Stimulated activated CD4-positive, alpha-beta T cell treated with anti-CD3 and anti-CD28 coated beads, Interleukin-15, amount 100 ng/mL, for 1 hour (primary cell): ENCODE data around the gene PPP1R3F.
"Not testable (repeated sequence)": the region's sequence is repeated elsewhere in the genome, so short reads cannot be mapped to it uniquely, and the experiment has no call there.

Source experiments
- DNase-seq, 2 donors: peaks; one replicate each; pipeline ENCODE4 v3.0.0-alpha.2; 2020; ENCODE audit warnings: low read depth in 1 of 2, low spot score in 1 of 2

PPP1R3F gene

GRCh38 chrX:49308604-49309269 is 39.1 kb downstream of the PPP1R3F start:
- DNase-seq = no peak

- no peak for DNase-seq
Observed at GRCh38 chrX:49309401-49309981, 39.9 kb downstream of the PPP1R3F start.

GRCh38 chrX:49310371-49310770 is 40.8 kb downstream of the PPP1R3F start:
- no peak for DNase-seq

- no peak for DNase-seq
Observed at GRCh38 chrX:49312176-49312575, 42.6 kb downstream of the PPP1R3F start.

GRCh38 chrX:49316085-49316484 is 46.5 kb downstream of the PPP1R3F start:
- DNase-seq = no peak

GRCh38 chrX:49321737-49322136 is 52.1 kb downstream of the PPP1R3F start, which contains the start of gene GAGE12J:
Gene GAGE12J (plus strand): TSS chrX:49322037. CDS start chrX:49323194, 1,157 bp downstream.
- DNase-seq = not testable (repeated sequence)

- not testable (repeated sequence) for DNase-seq
Observed at GRCh38 chrX:49322266-49322665, 52.7 kb downstream of the PPP1R3F start.

- DNase-seq = not testable (repeated sequence)
Observed at GRCh38 chrX:49323735-49324134, 54.1 kb downstream of the PPP1R3F start.

GRCh38 chrX:49330421-49330820 is 60.8 kb downstream of the PPP1R3F start:
- not testable (repeated sequence) for DNase-seq

- DNase-seq = not testable (repeated sequence)
Observed at GRCh38 chrX:49331282-49331681, 61.7 kb downstream of the PPP1R3F start, which contains the start of gene GAGE13. Gene GAGE13 (plus strand): TSS chrX:49331582. CDS start chrX:49332738, 1,156 bp downstream.

- not testable (repeated sequence) for DNase-seq
Observed at GRCh38 chrX:49331841-49332240, 62.2 kb downstream of the PPP1R3F start.
